ENCODE results near the gene FCHO1.
A peak's percentile ranks its signal among the peaks of the same experiment; 100 is the strongest.

FCHO1 gene

DNA sequence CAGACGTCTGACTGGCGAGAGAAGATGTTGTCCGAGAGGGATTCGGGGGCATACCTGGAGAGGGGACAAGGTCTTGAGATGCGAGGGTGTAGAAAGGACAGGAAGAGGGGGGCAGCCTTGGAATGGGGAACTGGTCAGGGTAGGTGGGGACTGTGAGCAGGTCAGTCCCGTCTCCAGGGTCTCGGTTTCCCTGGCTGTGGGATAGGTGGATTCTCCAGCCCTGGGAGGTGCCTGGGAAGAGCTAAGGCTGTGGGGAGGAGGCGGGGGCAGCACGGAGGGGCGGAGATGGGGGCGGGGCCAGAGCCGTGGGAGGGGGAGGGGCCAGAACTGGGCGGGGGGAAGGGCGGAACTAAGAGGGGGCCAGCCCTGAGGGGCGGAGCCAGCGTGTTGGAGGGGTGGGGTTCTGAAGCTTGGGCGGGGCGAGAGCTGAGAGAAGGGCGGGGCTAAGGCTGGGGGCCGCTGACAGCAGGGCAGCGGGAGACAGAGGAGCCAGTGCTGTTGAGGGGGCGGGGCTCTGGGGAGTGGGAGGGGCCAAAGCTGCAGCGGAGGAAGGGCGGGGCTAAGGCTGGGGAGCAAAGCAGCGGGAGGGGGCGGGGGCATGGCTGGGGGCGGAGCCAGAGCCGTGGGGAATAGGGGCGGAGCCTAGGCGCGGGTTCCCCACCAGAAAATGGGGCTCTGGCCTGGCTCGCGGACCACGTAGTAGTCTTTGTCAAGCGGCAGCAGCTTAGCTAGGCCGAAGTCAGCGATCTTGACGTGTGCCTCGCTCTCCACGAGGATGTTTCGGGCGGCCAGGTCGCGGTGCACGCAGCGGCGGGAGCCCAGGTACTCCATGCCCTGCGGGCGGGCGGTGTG is 79.5 kb downstream of the FCHO1 start:
- DNase-seq (ENCODE audit: low read depth in 2 of 2) = peak in 1 of 2 donors; percentile 34

DNA sequence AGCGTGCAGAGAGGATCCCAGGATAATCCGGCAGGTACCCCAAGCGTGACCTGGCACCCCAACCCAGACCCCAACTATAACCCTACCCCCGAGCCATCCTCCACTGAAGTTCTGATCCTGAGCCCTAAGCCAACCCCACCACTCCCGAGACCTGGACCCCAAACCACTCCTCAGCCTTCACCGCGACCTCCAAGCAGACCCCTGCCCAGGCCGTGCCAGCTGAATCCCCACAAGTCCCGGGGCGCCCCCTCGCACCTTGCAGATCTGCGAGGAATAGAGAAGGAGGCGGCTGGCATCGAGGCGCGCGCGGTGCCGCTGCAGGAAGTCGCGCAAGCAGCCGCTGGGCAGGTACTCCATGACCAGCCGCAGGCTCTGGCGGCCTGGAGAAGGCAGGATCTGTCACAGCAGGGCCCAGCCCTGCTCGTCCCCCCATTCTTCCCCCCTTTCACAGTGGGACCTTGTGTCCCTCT is 80.2 kb downstream of the FCHO1 start:
- DNase-seq (ENCODE audit: low read depth in 2 of 2) = no peak

DNA sequence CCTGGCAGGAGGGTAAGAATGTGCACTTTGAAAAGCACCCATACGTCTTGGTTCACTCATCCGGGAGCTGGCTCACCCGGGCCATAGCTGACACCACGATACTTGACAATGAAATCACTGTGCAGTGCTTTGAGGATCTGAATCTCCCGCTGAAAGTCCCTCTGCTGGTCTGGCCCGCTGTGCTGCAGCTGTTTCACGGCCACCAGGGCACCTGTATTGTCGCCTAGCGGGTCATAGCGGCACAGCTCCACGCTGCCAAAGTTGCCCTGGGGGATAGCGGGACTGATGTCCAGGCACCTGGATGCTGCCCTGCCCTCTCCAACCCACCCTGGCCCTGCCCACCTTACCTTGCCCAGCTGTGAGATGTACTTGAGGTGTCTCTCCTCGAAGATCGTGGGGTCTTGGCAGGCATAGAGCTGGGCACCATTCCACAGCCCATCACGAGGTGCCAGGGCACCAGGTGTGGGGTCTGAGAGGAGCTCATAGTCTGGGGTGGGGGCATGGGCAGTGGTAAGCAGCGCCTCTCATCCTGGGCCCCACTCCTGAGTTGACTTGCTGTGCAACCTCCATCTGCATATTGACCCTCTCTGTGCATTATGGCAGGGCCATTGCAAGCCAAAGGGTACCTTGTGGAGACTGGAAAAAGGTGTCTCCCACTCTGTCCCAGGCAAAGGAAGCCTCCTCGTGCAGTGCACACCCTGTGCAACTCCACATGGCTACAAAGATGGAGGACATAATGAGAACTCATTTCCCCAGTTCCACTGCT is 81.3 kb downstream of the FCHO1 start:
- no peak for DNase-seq (ENCODE audit: low read depth in 2 of 2)

DNA sequence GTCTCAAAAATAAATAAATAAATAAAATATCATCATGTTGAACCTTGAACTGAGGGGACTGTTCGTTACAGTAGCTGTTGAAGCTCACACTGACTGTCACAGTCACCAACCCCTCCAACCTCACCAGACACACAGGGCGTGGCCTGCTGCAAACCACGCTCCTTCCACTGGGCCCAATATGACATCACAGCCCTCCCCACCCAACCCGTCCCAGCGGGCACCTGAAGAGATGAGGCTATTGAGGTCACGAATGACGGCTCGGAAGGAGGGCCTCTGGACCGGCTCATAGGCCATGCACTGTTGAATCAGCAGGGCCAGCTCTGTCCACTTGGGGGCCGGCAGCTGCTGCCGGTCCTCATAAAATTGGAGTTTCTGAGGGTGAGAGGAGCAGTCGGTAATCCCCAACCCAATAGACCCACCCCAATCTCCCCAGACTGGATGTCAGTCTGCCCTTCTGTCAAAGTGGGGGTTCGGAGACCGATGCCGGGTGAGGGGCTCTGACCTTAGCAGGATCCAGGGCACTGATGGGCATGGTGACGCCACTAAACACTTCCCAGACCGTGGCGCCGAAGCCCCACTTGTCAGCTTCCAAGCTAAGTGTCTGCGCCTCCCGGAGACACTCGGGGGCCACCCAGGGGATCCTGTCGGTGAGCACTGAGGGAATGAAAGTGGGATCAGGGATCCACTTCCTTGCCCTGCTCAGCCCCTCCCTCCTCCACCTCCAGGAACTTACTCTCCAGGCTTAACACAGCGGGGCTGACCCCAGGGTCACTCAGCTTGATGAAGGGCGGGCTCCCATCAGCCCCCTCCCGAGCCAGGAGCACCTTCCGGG is 83.3 kb downstream of the FCHO1 start:
- no peak for DNase-seq (ENCODE audit: low read depth in 2 of 2)

DNA sequence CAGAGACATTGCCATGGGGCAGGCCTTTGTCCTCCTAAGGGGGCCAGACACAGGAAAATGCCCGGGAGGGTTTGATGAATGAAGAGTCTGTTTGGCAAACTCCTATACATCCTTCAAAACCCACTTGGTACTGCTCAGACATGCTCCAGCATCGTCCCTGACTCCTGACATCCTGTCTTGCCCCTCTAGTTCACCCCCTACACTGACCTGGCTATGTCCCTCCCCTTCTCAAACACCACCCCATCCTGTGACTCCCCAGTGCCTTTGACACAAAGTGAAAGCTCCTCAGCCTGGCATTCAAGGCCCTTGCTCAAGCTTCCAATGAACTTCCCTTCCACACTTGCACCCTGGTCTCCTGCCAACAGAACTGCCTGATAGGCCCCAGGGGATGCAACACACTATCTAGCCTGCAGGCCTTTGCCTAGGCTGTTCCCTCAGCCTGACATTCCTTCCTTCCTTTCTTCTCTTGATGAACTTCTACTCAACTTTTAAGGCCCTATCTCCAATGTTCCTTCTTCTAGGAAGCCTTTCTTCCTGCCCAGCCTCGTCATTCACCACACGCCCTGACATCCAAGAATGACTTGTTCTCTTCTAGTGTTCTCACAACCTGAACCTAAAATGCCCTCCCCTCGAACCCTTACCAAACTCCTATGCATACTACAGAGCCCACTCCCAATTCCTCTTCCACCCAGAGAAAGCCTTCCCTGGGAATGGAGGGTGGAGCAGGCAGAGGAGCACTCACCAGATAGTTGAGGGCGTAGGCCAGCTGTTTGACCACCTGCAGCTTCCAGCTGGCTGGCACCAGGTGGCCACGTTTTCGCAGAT is 84.1 kb downstream of the FCHO1 start:
- no peak for DNase-seq (ENCODE audit: low read depth in 2 of 2)

DNA sequence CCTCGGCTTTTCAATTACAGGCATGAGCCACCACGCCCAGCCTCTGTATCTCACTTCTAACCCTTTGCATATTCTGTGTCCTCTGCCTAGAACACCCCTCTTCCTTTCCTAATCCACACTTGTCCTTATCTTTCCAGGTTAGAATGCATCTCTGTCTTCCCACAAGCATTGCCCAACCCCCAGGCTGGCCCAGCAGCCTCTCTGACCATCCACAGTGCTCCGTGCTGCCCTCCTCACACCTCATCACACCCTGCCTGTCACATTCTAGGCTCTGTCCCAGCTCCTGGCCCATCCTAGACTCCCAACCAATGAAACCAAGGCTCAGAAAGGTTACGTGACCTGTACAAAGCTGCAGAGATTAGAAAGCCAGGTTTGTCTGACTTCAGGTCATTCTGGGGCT is 85.3 kb downstream of the FCHO1 start:
- DNase-seq (ENCODE audit: low read depth in 2 of 2) = no peak

DNA sequence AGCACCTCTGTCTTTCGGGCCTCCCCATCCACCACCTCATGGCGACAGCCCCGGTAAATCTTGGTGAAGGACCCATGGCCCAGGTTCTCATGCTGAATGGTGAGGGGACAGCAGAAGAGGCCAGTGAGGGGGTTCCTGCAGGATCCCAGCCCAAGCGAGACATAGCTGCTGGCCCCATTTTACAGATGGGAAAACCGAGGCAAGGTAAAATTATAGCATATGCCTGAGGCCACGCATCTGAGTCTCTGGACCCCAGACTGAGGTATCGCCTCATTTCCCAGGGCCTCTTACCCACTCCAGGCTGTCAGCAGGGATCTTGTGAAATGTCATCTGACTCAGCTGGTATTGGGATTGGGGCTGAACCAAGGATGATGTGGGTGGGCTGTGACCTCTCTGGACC is 86.7 kb downstream of the FCHO1 start:
- no peak for DNase-seq (ENCODE audit: low read depth in 2 of 2)

Data from stimulated activated CD4-positive, alpha-beta T cell treated with anti-CD3 and anti-CD28 coated beads, Interleukin-1b, Interleukin-23, amount 100 ng/mL, for 4 hours (primary cell).